ENCODE data around the gene RPL18A.

Gene RPL18A

GRCh38 chr19:17866312-17866963, 6.7 kb downstream of the RPL18A start (continued):
- TF ChIP-seq ZNF202 (tag by site-specific recombination; IDR thresholded peaks at IDR 0.05; ENCODE audit: borderline replicate concordance) (no peak), ZNF280C (tag by site-specific recombination; IDR thresholded peaks at IDR 0.05) (no peak), AEBP2 (tag by site-specific recombination; IDR thresholded peaks at IDR 0.05; ENCODE audit: borderline replicate concordance) (peak; percentile 58; the same call in 1 of the 2 replicates), ZNF302 (tag by site-specific recombination; IDR thresholded peaks at IDR 0.05; ENCODE audit: low read depth) (no peak), KLF16 (tag by site-specific recombination; IDR thresholded peaks at IDR 0.05) (no peak), ZNF785 (tag by site-specific recombination; IDR thresholded peaks at IDR 0.05) (0 out of 2 replicates have a peak, but pooled peaks have one; percentile 64), ZNF843 (tag by site-specific recombination; IDR thresholded peaks at IDR 0.05) (no peak), ZNF677 (tag by site-specific recombination; IDR thresholded peaks at IDR 0.05) (no peak), TCF7L2 (IDR thresholded peaks at IDR 0.05; ENCODE audit: borderline replicate concordance, low read depth, low read length) (no peak)

- Histone ChIP-seq H3K4me1 (ENCODE audit: control insufficient read depth, insufficient read depth, low read length) (no peaks in the 10 kb centered on the region), H3K27ac (ENCODE audit: extremely low read depth, low read depth, low read length) (no peak overlapping the region), H3K4me3 (ENCODE audit: low read depth, low read length) (no peak overlapping the region), H3K36me3 (ENCODE audit: control insufficient read depth in 2 of 2, insufficient read depth in 1 of 2, low read length in 2 of 2) (peaks cover 0 to 41% of the 10 kb centered on the region in 2 experiments; a peak in 2 of 3 replicates), H3K9me3 (ENCODE audit: control insufficient read depth, insufficient read depth, low read depth, low read length) (no peaks in the 10 kb centered on the region)
- CTCF ChIA-PET, result no interaction called here
- TF ChIP-seq HOXA7 (CRISPR knock-in tag; IDR thresholded peaks at IDR 0.05; ENCODE audit: borderline replicate concordance) (no peak), OSR2 (tag by site-specific recombination; IDR thresholded peaks at IDR 0.05) (no peak), ZSCAN5A (tag by site-specific recombination; IDR thresholded peaks at IDR 0.05) (no peak), ZNF692 (tag by site-specific recombination; IDR thresholded peaks at IDR 0.05) (no peak), AEBP2 (tag by site-specific recombination; IDR thresholded peaks at IDR 0.05; ENCODE audit: borderline replicate concordance) (no peak), ZNF514 (tag by site-specific recombination; IDR thresholded peaks at IDR 0.05) (no peak), ZBTB26 (tag by site-specific recombination; optimal IDR thresholded peaks at IDR 0.05) (no peak), ZNF292 (tag by site-specific recombination; IDR thresholded peaks at IDR 0.05; ENCODE audit: borderline replicate concordance, low read depth) (no peak), ZFHX2 (tag by site-specific recombination; conservative IDR thresholded peaks at IDR 0.05) (no peak)
- POLR2A ChIA-PET, result interaction anchor here (2.9 kb wide), 1 partner anchor 65 kb away, joined by 17 read pairs; the partner anchor contains the start of gene CCDC124
Measured at GRCh38 chr19:17866964-17867486, 7.3 kb downstream of the RPL18A start.

All from HEK293 (cell line).